ENCODE results near the gene PRKG1.
"Not testable (repeated sequence)": the region's sequence is repeated elsewhere in the genome, so short reads cannot be mapped to it uniquely, and the experiment has no call there.

PRKG1 gene

DNA sequence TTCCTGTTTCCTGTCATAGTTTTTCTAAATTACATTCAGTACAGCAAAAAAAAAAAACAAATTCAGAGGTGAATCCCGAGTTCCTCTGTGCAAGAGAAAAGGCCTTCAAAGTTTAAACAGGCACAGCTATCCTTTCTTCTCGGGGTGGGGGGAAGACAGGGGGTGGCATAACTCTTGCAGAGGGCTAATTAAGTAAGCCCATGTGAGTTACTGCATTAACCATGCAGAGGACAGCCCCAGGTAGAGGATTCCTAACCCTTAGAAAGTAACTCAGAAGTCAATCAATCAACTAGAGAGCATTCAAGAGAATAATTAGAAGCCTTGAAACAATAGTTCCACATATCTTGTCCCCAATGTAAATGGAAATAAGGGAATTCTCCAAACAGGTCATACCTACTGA, 454.2 kb downstream of the PRKG1 start:
- no peak for DNase-seq

DNA sequence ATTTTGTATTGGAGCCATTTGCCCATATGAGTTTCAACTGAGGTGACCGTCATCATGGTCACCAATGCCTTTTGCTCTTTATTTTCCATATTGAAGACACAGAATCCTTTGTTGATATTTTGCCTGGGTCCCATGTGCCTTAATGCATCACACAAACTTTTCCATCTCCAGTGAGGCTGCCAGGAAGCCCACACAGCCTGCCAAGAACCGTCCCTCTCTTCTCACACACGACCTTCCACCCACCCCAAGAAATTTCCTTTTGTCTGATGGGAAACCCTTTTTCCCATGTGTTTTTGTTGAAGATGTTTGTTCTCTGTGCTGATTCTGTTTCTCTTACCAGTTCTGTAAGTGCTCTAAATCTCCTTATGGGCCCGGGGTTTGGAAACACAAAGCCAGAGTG, 456.3 kb downstream of the PRKG1 start:
- no peak for DNase-seq

GRCh38 chr10:51532044-51532443, 457.8 kb downstream of the PRKG1 start:
- DNase-seq: no peak

DNA sequence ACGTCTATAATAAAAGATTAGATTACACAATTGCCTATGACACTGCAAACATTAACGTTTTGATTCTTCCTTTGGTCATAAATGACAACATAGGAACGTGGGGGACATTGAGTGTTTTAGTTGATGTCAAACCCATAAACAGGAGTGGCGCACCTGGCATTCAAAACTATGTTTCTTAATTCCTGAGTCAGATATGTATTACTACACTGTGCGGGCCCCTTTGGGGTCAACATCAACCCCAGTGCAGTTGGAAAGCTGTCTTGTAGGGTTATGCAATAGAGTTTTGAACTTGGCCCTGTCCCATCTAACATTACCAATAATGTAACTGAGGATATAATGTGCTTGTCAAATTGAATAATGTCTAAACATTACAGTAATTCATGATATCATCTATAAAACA, 468.6 kb downstream of the PRKG1 start:
- no peak for DNase-seq

- DNase-seq: no peak
These were observed 470.6 kb downstream of the PRKG1 start for GRCh38 chr10:51544933-51545332.

DNA sequence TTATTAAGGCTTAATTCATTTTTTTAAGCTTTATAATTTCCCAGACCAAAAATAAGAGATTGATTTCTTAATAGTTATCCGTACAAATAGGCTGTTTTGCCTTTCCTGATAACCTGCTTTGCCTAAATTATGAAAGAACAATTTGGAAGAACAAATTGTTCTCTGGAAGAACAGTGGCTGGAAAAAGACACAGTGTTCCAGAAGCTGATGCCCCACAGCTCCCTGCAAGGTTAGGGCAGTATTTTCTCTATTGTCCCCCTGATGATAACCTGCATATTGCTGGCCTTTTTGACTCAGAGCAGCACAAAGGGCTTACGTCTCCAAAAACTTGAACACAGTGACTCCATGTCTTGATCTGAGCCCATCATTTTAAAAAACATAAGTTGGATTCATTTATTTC, 473.7 kb downstream of the PRKG1 start:
- no peak for DNase-seq

GRCh38 chr10:51552879-51553278, 478.6 kb downstream of the PRKG1 start:
- no peak for DNase-seq

DNA sequence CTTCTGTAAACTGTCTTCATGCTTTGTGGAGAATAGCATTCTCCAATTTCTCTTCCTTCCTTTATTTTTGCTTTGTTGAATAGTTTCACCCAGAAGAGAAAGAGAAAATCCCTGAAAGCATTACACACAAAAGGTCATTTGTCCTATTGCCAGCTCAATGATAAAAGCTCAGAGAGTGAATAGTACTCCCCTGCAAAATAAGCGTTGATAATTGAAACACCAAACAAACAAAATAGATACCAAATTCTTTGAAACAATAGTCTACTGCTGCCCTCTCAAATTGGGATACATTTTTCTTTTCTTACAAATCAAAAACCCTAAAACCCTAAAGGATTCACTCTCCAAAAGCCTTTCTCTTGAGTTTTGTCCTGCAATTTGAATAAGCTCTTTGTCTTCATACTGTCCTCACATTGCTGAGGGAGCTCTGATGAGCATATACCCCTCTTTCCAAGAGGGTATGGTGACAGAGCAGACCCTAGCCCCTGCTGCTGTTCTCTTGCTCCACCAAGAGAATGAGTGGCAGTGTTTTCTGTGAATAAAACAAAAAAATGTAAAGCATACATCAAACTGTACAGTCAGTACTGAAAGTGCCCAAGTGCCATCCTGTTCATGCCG, 490.7 kb downstream of the PRKG1 start:
- DNase-seq: no peak

- no peak for DNase-seq
These were observed 493.0 kb downstream of the PRKG1 start for GRCh38 chr10:51567271-51567670.

GRCh38 chr10:51569467-51569866, 495.2 kb downstream of the PRKG1 start:
- no peak for DNase-seq

- DNase-seq: no peak
These were observed 500.2 kb downstream of the PRKG1 start for GRCh38 chr10:51574248-51575048.

DNA sequence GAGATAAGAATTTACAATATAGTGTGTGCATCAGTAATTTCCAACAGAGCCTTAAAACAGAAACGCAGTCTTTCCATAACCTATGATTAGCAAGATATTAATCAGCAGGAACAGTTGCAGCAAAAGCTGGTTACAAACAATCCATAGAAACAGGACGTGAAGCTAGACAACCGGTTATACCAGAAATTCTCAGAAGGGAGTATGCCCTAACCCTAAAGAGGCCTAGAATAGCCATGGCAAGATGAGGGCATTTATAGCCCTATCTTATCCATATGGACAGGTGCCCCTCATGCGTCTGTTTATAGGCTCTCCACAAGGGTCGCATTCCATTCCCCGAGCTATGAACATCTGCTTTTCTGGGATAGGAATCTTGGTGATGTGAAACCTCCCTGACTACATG, 506.9 kb downstream of the PRKG1 start:
- DNase-seq: not testable (repeated sequence)

DNA sequence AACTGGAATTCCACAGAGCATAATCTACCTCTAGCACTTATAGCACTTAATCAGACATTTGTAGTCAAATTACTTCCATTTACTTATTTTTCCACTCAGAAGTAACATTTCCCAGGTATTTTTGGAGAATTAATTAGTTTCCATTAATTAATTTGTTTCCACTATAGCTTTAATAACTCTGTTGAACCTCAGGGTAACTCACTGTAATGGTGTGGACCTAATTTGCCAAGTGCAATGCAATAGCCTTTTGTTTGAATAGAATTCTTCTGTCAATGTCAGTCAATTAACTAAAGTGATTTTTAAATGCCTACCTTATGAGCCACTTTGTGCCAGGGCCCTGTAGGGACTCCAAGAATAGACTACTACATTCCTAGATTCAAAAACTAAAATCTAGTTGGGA, 509.7 kb downstream of the PRKG1 start:
- no peak for DNase-seq

- no peak for DNase-seq
These were observed 511.5 kb downstream of the PRKG1 start for GRCh38 chr10:51585742-51586141.

GRCh38 chr10:51588984-51589383, 514.7 kb downstream of the PRKG1 start:
- DNase-seq: no peak

- DNase-seq: no peak
These were observed 516.5 kb downstream of the PRKG1 start for GRCh38 chr10:51590818-51591217.

- no peak for DNase-seq
These were observed 522.4 kb downstream of the PRKG1 start for GRCh38 chr10:51596695-51597094.

DNA sequence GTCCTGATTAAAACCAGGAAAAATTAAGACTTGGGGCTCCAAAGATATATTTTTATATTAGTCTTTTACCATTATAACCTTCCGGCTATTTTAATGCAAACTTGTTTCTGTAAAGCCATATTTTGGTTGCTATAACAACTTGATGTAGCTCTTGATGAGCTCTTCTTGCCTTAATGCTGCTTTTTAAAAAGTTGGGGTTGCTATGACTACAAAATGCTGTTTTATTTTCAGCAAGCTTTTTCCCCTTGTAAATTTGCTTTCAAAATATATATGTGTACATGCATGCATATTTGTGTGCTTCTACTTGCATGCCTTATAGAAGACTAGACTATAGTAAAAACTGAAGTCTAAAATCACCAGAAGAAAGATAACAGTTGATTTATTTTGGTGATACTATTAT, 525.4 kb downstream of the PRKG1 start:
- no peak for DNase-seq

DNA sequence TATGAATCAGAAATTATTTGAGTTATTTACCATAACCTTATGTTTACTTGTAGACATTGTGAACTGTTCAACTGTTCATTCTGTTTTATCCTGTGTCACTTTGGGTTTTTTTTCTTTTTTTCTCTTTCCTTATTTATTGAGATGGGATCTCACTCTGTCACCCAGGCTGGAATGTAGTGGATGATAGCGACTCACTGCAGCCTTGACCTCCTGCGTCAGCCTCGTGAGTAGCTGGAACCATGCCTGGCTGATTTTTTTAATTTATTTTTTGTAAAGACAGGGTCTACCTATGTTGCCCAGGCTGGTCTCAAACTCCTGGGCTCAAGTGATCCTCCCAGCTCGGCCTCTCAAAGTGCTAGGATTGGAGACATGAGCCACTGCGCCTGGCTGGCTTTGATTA, 528.0 kb downstream of the PRKG1 start:
- no peak for DNase-seq

DNA sequence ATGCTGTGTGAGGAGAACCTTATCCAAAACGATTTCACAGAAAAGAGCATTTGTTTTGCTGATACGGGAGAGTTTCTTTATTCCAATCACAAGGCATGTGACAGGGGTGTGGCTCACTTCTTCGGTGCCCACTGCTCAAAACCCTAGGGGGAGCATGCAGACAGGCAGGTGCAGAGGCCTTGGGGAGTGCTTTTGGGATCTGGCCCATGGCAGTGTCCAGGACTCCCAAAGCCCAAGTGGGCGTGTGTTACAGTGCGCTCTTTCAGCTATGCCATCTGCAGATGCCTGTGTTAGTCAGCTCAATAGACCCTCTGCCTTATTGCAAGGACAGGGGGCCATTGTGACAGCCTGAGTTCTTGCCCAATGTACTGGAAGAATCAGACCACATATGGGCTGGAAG, 530.3 kb downstream of the PRKG1 start:
- DNase-seq: no peak

DNA sequence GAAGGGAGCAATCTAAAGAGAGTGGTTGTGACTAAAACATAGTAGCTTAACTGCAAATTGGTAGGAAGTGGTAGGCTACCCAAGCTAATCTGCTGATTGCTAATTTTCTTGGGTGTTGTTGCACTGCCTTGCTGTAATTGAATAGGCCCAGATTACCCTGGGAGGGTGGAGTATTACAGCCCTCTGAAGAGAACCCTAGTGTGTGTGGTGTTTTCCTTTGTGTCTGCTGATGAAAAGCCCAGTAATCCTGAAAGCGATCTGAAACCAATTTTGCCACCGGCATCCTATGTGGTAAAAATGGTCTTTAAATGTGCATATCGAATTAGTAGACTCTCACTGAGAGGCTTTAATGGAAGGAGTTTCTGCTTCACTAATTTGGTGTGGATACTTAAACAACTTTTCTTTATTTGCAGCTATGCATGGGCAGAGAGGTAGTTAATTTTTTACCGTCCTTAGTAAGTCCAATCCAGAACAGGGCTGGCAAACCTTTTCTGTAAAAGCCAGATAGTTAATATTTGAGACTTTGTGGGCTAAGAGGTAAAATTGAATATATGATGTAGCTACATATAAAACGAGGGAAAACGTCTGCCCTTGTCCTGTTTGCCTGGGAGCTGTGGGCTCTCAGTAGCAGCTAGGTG, 532.7 kb downstream of the PRKG1 start:
- no peak for DNase-seq

DNA sequence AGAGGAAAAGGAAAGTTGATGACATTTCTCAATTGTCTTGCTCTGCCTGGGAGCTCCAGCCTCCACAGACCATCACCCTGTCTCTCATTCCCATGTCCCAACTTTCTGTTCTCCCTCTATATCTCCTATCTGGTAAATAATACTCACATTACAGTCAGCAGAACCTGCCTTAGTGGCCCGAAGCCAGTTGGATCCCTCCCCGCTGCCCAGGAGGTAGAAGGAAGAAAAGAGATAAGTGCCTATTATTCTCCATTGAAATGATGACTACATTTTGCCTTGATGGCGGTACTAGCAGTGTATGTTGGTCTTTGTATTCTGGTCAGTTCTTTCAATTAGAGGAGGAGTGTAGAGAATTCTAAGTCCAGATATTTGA, 533.2 kb downstream of the PRKG1 start:
- DNase-seq: no peak

GRCh38 chr10:51608211-51608610, 533.9 kb downstream of the PRKG1 start:
- no peak for DNase-seq

GRCh38 chr10:51615764-51616298, 541.5 kb downstream of the PRKG1 start:
- DNase-seq: no peak
